B cell (primary cell): ENCODE results near the gene KCNA4. TPM values are rescaled to one million over a fixed set of nuclear protein-coding genes. Genes with fewer than 3 reads are reported as not detected.

Source experiments
- ATAC-seq: fragments of 200-7000 bp; cut with Tn5 transposase; one replicate; pipeline ENCODE4 v1.10.0; 2021; ENCODE audit warnings: low read depth, mild to moderate bottlenecking, moderate number of reproducible peaks, moderate library complexity
- CTCF ChIA-PET: fragments of 350-600 bp; sonication (Branson Sonifier 250); formaldehyde crosslinking; loops from one replicate; lab custom pipeline; 2021; ENCODE audit warnings: antibody characterized with exemption, inconsistent platforms; lab: Charles Lee
- POLR2A ChIA-PET: fragments of 350-600 bp; sonication (Branson Sonifier 250); formaldehyde crosslinking; loops from one replicate; lab custom pipeline; 2021; ENCODE audit warnings: antibody characterized with exemption; lab: Charles Lee
- DNase-seq: peaks from one replicate; pipeline ENCODE4 v3.0.0; 2013
- H2AFZ ChIP-seq: 2 replicates; pipeline ENCODE4 v1.6.1; 2012; ENCODE audit warnings: mild to moderate bottlenecking, low read depth, low read length; ENCODE audit not compliant: insufficient read depth, poor library complexity, severe bottlenecking
- H3K27ac ChIP-seq, 2 donors: 1 replicate in 1 of 2; 2 replicates in 1 of 2; pipeline ENCODE4 v1.5.1; 2012 to 2013; ENCODE audit warnings: low read length in 2 of 2, mild to moderate bottlenecking in 2 of 2, moderate library complexity in 1 of 2
- H3K27me3 ChIP-seq, 4 experiments: fragments of 200-600 bp in 1 of 4; sonication (generic) in 1 of 4; replicated peaks in 1 of 4; 1 replicate in 2 of 4; 2 replicates in 2 of 4; pipeline versions ENCODE4 v1.6.1 to v1.7.0; 2013 to 2016; ENCODE audit warnings: low read length in 3 of 4, mild to moderate bottlenecking in 2 of 4, mixed read lengths in 1 of 4, moderate library complexity in 1 of 4; ENCODE audit not compliant: insufficient read depth in 4 of 4, control insufficient read depth in 3 of 4; ENCODE audit errors: control extremely low read depth in 1 of 4
- H3K36me3 ChIP-seq, 2 experiments: replicated peaks in 1 of 2; 1 replicate in 1 of 2; 2 replicates in 1 of 2; pipeline versions ENCODE4 v1.6.1 to v1.7.1; 2013; ENCODE audit warnings: low read length in 1 of 2; ENCODE audit not compliant: insufficient read depth in 2 of 2, control insufficient read depth in 1 of 2; ENCODE audit errors: control extremely low read depth in 1 of 2, extremely low read depth in 1 of 2
- H3K4me1 ChIP-seq, 2 donors: fragments of 200-600 bp in 1 of 2; sonication (generic) in 1 of 2; 1 replicate in 1 of 2; 2 replicates in 1 of 2; pipeline versions ENCODE4 v1.5.1 to v1.6.1; 2013 to 2017; ENCODE audit warnings: low read length in 2 of 2; ENCODE audit not compliant: control insufficient read depth in 2 of 2, insufficient read depth in 2 of 2
- H3K4me2 ChIP-seq: replicated peaks from 2 replicates; pipeline ENCODE3; 2012; ENCODE audit warnings: mild to moderate bottlenecking, low read depth, low read length; ENCODE audit not compliant: poor library complexity, severe bottlenecking
- H3K4me3 ChIP-seq, 5 experiments: fragments of 200-600 bp in 1 of 5; sonication (generic) in 1 of 5; 1 replicate in 3 of 5; 2 replicates in 2 of 5; pipeline versions ENCODE4 v1.5.1 to v1.7.0; 2011 to 2016; ENCODE audit warnings: low read length in 4 of 5, mild to moderate bottlenecking in 4 of 5, low read depth in 2 of 5, control low read depth in 1 of 5, moderate library complexity in 1 of 5; ENCODE audit not compliant: insufficient read depth in 1 of 5; ENCODE audit errors: control extremely low read depth in 1 of 5, extremely low read depth in 1 of 5
- H3K79me2 ChIP-seq: fragments of 200-600 bp; sonication (generic); one replicate; pipeline ENCODE4 v1.6.0; 2016; ENCODE audit warnings: low read length; ENCODE audit not compliant: control insufficient read depth, insufficient read depth
- H3K9ac ChIP-seq: fragments of 200-600 bp; sonication (generic); 2 replicates; pipeline ENCODE4 v1.6.1; 2017; ENCODE audit warnings: mild to moderate bottlenecking, low read length, moderate library complexity
- H3K9me3 ChIP-seq, 3 donors: one replicate each; pipeline versions ENCODE4 v1.6.1 to v1.7.1; 2013; ENCODE audit warnings: low read length in 2 of 3; ENCODE audit not compliant: control insufficient read depth in 2 of 3, insufficient read depth in 1 of 3; ENCODE audit errors: control extremely low read depth in 1 of 3
- H4K20me1 ChIP-seq: 2 replicates; pipeline ENCODE4 v1.6.0; 2012; ENCODE audit warnings: mild to moderate bottlenecking, low read length; ENCODE audit not compliant: insufficient read depth, control insufficient read depth, poor library complexity, severe bottlenecking
- H3K27ac Mint-ChIP-seq: one replicate; pipeline ENCODE4 v1.8.0; 2021; ENCODE audit warnings: mixed read lengths
- H3K27me3 Mint-ChIP-seq: one replicate; pipeline ENCODE4 v1.8.0; 2021; ENCODE audit warnings: mixed read lengths
- H3K4me1 Mint-ChIP-seq: one replicate; pipeline ENCODE4 v1.8.0; 2021; ENCODE audit warnings: mixed read lengths
- H3K4me3 Mint-ChIP-seq: one replicate; pipeline ENCODE4 v1.8.0; 2021; ENCODE audit warnings: mixed read lengths
- H3K9me3 Mint-ChIP-seq: one replicate; pipeline ENCODE4 v1.8.0; 2022; ENCODE audit warnings: mixed read lengths; ENCODE audit not compliant: insufficient read depth
- CTCF ChIP-seq: fragments of 200-600 bp; IDR thresholded peaks from one replicate; pipeline ENCODE4 v1.8.0; 2022; ENCODE audit warnings: antibody characterized with exemption, mild to moderate bottlenecking
- EZH2 ChIP-seq: IDR thresholded peaks from 2 replicates; pipeline ENCODE4 v1.6.1; 2012; ENCODE audit warnings: borderline replicate concordance, low read depth, mild to moderate bottlenecking, moderate library complexity, low read length; ENCODE audit not compliant: insufficient read depth, poor library complexity, severe bottlenecking
- WGBS: methylation state at CpG from one replicate; pipeline ENCODE4 v1.1.5; 2013; ENCODE audit warnings: missing lambda C conversion rate; ENCODE audit not compliant: insufficient coverage; 5-methylcytosine and 5-hydroxymethylcytosine counted together
- intact Hi-C: fragments of 100-400 bp; cut with micrococcal nuclease; formaldehyde crosslinking; loops from one replicate; pipeline ENCODE4 v1.10.0; 2022
- polyA plus RNA-seq: library from polyadenylated mRNA; depleted of rRNA; stranded (reverse); fragments of >200 nt; gene quantifications from 2 replicates; pipeline ENCODE4 v1.2.3, GENCODE V29; 2012
- total RNA-seq, 2 donors: library from RNA; stranded (reverse); fragments of 120-200 nt in 1 of 2; gene quantifications; 1 replicate in 1 of 2; 2 replicates in 1 of 2; pipeline versions ENCODE4 v1.2.3 to v1.2.4, GENCODE V29; 2013 to 2022

Gene KCNA4
- total and polyA plus RNA-seq, 2 donors (not counting 1 experiment from before 2014, with no cell fraction given), result not detected

GRCh38 chr11:29963796-29964195 lies 53.0 kb downstream of the KCNA4 start:
- Histone ChIP-seq H3K79me2 (no peaks in the 10 kb centered on the region), H3K27ac (no peak overlapping the region), H4K20me1 (no peaks in the 10 kb centered on the region), H3K4me2 (no peak overlapping the region), H3K9ac (no peak overlapping the region), H3K4me3 (no peak overlapping the region), H2AFZ (no peak overlapping the region), H3K4me1 (no peaks in the 10 kb centered on the region), H3K36me3 (no peaks in the 10 kb centered on the region), H3K27me3 (no peaks in the 10 kb centered on the region), H3K9me3 (no peaks in the 10 kb centered on the region)
- Mint-ChIP-seq H3K4me3 (no peak overlapping the region), H3K4me1 (no peaks in the 10 kb centered on the region), H3K27me3 (no peaks in the 10 kb centered on the region), H3K9me3 (peaks cover 2% of the 10 kb centered on the region), H3K27ac (no peak overlapping the region)
- WGBS, result 83% methylated on average over 1 of the region's 2 CpGs
- ChIA-PET CTCF (interaction anchor here (0.6 kb wide), 1 partner anchor 1130 kb away, joined by 3 read pairs; no protein-coding TSS in a partner anchor), POLR2A (no interaction called here)
- intact Hi-C loops, result no loop called here
- no peak for DNase-seq
- TF ChIP-seq CTCF (no peak), EZH2 (no peak)
- ATAC-seq, result no peak

GRCh38 chr11:29963036-29963435 lies 53.8 kb downstream of the KCNA4 start:
- no peaks in the 10 kb centered on the region for H3K4me1 ChIP-seq
- no peaks in the 10 kb centered on the region for H3K27me3 ChIP-seq
- H3K27me3 Mint-ChIP-seq, result no peaks in the 10 kb centered on the region
- H3K27ac ChIP-seq, result no peak overlapping the region
- H3K79me2 ChIP-seq, result no peaks in the 10 kb centered on the region
- ATAC-seq, result no peak
- H3K4me3 Mint-ChIP-seq, result no peak overlapping the region
- peaks cover 2% of the 10 kb centered on the region for H3K9me3 Mint-ChIP-seq
- H3K9ac ChIP-seq, result no peak overlapping the region
- TF ChIP-seq EZH2 (no peak), CTCF (no peak)
- H3K27ac Mint-ChIP-seq, result no peak overlapping the region
- no peaks in the 10 kb centered on the region for H4K20me1 ChIP-seq
- no peak overlapping the region for H3K4me3 ChIP-seq
- ChIA-PET POLR2A (no interaction called here), CTCF (no interaction called here)
- no peak for DNase-seq
- H3K4me2 ChIP-seq, result no peak overlapping the region
- H2AFZ ChIP-seq, result no peak overlapping the region
- no peaks in the 10 kb centered on the region for H3K4me1 Mint-ChIP-seq
- H3K9me3 ChIP-seq, result no peaks in the 10 kb centered on the region
- H3K36me3 ChIP-seq, result no peaks in the 10 kb centered on the region
- intact Hi-C loops, result no loop called here
- no CpG with 5 or more reads among the region's 2 CpGs for WGBS
